GF-D8 (cell line): Measurements from ENCODE around the gene JDP2.
A peak's percentile ranks its signal among the peaks of the same experiment; 100 is the strongest.
"Not testable (repeated sequence)": the region's sequence is repeated elsewhere in the genome, so short reads cannot be mapped to it uniquely, and the experiment has no call there.

Experiments used
- DNase-seq: peaks from one replicate; lab custom pipeline; 2025; lab: John Stamatoyannopoulos, UW

The JDP2 gene

GRCh38 chr14:75456069-75456996 is 28.5 kb downstream of the JDP2 start:
- DNase-seq: no peak

DNA sequence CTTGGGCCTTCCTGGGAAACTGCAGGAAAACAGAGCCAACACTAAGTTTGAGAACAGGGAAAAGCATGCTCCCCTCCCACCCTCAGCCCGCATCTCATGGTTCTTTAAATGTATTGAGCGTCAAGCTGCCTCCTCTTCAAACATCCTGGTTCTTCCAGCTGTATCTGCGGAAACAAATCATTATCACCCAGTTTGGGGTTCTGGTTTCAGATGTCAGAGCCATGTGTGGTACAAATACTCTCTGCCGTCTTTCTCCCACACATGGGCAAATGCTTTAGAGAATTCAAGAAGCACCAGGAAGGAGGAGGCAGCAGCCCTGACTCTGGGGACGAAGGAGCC is 29.1 kb downstream of the JDP2 start:
- DNase-seq: no peak

DNA sequence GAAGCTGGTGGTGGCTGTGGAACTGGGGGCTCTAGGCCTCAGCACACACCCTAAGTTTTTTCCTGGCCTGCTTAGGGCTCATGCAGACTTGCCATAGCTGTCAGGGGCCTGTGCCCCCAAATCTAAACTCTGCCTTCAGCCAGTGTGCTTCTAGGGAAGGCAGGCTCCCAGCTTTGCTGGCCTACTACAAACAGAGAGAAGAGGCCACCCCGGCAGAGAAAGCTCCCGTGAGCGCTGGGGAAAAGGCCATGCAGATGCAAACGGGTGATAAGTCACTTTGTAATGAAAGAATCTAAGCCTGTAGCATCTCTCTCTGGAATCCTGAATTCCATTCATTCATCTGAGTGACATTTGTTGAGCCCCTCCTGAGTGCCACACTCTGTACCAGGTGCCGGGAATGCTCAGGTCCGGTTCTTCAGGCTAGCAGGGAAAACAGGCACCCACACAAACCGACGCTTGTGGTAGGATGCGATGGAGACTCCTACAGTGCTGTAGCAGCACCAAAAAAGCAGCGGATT is 29.9 kb downstream of the JDP2 start:
- no peak for DNase-seq

DNA sequence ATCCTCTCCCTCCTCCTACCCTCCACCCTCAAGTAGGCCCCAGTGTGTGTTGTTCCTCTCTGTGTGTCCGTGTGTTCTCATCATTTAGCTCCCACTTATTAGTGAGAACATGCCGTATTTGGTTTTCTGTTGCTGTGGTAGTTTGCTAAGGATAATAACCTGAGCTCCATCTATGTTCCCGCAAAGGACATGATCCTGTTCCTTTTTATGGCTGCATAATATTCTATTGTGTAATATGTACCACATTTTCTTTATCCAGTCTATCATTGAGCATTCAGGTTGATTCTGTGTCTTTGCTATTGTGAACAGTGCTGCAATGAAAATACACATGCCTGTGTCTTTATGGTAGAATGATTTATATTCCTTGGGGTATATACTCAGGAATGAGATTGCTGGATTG is 30.5 kb downstream of the JDP2 start:
- DNase-seq: no peak

DNA sequence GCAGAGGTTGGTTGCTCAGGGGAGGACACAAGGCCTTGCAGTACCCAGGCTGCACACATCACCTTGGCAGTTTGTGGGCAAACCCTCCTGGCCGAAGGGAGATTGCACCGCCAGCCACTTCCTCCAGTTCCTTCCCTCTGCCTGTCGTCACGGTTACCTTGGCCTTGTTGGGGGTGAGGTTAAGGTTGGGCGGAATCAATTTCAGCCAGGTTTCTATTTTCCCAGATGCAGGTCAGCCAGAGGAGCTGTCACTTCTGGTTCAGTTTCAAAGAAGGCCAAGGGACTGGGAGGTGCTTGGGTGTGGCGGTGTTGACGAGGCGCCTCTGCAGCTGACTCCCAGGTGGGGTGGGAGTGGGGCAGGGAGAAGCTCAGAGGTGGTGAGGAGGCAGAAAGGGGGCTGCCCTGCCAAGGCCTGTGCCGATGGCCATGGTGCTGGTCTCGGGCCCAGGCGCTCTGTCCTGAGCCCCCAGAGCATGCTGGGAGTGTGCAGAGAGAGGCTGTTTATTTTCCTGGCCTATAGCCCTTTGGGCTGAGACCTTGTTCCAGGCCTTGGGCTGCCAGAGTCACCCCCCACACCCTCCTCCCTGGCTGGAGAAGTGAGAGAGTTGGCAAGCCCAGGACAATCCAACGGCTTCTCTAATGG is 31.4 kb downstream of the JDP2 start:
- DNase-seq: peak; percentile 77

GRCh38 chr14:75459791-75460190 is 32.0 kb downstream of the JDP2 start:
- no peak for DNase-seq

DNA sequence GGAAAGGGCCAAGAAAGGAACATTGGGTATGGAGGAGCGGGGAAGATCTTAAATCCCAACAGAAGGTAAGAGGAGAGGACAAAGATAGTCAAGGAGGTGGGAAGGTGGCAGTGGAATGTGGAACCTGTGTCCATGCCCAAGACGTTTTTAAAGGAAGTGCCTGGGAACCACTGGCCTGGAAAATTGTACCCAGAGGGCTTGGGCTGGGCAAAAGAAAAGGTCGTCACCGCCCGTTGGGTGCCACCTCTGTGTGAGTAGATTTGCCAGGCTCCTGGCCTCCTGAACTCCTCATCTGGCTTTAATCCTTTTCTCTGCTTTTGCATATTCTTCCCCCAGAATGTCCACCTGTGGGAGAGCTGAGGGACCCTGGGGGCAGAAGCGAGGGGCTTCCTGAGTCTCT is 32.6 kb downstream of the JDP2 start:
- no peak for DNase-seq

DNA sequence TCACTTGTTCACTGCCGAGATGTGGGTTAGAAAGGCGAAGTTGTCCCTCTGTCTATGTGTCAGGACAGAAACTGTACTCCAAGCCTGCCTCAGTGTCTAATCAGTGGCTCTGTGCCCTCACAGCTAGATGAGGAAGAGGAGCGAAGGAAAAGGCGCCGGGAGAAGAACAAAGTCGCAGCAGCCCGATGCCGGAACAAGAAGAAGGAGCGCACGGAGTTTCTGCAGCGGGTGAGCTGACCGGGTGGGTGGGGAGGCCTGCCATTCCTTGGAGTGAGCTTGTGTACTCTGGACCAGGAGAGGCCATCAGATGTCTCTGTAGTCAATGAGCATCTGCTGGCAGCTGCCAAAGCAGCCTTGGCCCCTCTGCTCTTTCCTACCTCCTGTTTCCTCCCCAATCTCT is 33.5 kb downstream of the JDP2 start:
- DNase-seq: no peak

DNA sequence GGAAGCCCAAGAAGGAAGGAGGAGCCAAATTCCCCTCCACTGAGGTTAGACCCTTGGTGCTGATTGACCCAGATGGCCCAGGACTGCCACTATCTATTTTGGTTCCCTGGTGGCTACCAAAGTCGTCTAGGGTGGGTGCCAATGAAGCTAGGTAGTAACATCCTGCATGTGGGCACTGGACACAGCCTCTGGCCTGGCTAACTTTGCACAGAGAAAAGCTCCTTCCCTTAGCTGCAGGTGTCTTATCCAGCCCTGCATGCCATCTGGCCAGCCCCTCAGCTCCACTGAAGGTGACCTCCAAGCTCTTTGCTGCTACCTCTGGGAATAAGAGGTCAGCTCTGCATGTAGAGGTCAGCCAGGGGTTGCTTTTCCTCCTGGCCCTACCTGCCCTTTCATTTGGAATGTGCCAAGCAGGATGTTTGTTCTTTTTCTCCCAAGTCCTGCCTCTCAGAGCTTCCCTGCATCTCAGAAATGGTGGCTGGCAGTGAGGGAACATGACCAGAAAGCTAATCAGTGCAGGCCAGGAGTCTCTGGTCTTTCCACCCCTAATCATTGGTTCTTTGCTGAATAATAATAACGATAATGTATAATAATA is 34.0 kb downstream of the JDP2 start:
- no peak for DNase-seq

GRCh38 chr14:75464626-75465025 is 36.8 kb downstream of the JDP2 start:
- no peak for DNase-seq

DNA sequence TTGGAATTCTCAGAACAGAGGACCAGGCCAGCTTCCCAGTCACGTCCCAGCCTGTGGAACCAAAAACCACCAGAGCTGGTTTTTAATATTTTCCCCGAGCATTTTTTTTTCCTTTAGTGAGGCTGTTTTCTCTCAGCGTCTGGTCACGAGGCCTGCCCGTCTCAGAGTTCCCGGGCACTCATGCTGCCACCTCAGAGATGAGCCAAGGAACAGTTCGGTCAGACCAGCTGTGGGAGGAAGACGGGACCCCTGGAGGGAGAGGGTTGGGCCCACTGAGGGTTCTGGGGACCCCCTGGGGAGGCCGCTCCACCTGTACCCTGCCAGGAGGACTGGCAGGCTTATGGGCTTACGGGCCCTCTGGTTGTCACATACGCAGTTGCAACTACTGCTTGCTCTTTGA is 39.9 kb downstream of the JDP2 start:
- DNase-seq: no peak

- no peak for DNase-seq
These were observed 41.3 kb downstream of the JDP2 start for GRCh38 chr14:75469164-75469563.

DNA sequence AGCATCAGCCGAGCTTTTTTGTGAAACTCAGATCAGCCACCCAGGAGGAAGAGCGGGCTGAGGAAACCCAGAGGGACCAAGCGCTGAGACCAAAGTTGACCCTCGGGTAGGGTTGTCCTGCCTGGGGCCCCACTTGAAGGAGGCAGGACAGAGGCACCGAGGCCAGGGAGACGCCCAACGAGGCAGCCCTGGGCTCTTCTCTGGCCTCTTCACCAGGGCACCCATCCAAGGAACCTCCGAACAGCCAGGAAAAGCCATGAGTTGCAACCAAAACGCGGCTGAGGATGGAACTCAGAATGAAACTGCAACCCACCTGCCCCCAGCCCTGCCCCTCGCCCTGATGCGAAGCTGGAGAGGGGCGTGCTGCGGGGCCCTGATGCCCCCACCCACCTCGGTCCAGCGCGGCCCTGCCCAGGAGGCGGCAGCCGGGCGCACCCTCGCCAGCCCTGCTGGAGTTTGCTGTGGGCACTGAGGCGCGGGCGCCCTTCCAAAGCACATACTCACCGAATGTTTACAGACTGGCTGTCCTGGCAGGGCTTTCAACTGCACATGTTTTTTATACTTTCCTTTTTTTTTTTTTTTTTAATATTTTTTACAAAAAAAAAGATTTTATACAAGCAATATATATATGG is 41.9 kb downstream of the JDP2 start:
- DNase-seq: no peak

DNA sequence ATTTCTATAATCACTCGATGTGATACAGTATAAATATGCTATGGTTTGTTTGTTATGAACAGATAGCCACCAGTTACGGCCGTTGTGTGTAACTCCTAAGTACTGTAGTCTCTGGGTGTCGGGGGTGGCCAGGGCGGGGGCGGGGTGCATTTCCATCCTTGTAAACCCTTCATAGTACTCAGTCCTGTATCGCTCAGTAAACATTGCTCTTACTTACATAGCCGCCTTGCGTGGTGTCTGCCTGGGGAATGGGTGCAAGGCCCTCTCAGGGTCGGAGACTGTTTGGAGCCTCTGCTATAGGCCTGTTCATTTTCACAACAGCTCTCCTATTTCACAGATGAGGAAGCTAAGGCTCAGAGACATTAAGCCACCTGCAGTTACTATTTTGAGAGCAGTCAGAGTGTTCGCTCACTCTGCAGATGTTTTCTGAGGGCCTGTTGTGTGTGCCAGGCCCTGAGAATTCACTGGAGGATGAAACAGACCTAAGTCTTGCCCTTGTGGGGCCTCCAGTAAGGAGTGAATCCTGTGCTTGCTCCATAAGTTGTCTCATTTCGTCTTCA is 42.5 kb downstream of the JDP2 start:
- no peak for DNase-seq

- DNase-seq: no peak
These were observed 43.2 kb downstream of the JDP2 start for GRCh38 chr14:75471059-75471458.

DNA sequence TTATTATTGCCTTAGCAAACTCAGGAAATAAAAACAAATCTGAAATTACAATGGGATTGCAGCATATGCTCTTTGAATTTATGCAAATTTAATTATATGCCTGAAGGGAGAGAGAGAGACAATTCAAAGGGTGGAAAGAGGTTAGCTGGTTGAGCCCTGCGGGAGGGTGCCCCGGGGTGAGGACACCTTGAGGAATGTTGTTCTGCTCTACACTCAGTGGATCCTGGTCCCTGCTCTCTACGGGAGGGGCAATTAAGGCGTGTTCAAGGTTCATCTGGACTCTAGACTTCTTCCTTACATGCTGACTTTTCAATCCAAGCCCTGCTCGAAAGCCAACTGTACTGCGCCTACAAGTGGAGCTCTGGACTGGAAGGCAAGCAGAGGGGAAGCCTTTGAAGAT is 46.3 kb downstream of the JDP2 start:
- DNase-seq: not testable (repeated sequence)

- DNase-seq: no peak
These were observed 48.6 kb downstream of the JDP2 start for GRCh38 chr14:75476274-75476995.

DNA sequence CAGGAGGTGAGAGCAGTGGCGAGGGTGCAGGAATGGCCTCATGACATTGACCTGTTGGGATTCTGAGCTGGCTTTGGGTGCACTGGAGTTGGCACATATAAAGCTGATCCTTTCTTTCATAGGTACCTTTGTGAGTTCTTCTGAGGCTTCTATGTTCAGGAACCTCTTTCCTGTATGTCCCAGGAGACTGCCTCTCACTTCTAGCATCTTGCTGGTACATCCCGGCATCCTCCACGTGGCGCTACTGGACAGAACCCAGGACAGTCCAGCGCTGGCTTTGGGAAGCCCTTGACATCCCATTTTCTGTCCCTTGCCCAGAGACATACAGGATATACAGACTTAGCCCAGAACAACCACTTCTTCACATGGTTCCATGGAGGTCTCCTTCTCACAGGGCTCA is 50.1 kb downstream of the JDP2 start:
- no peak for DNase-seq

DNA sequence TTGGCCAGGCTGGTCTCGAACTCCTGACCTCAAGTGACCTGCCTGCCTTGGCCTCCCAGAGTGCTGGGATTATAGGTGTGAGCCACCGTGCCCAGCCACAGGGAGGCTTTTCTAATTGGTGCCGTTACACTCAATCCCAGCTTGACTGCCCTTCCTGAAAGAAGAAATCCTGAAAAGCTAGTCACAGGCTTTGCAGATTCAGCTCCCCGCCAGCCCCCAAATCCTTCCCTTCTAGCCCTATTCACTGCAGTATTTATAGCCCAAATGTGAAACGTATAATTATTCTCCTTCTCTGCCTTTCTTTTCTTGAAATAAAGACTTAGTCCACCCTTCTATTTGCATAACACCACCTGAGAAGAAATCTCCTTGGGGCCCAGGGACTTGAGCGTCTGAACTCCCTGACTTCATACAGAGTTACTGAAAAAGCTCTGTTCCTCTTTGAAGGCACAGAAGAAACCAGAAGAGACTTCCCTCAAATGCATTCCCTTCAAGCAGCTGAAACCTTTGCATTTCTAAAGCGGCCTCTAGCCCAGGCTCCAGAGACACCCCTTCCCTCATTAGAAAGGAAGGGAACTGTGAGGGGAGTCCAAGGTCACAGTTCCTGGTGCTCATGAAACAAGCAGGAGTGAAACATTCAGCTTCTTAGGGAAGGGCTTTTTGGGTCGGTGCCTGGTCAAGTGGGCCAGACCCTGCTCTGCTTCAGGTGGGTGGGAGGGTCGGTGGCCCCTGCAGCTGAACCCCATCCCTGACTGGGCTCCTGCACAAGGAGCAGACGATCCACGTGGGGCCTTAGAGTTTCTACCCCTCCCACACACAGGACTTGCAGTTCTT is 52.2 kb downstream of the JDP2 start:
- no peak for DNase-seq

DNA sequence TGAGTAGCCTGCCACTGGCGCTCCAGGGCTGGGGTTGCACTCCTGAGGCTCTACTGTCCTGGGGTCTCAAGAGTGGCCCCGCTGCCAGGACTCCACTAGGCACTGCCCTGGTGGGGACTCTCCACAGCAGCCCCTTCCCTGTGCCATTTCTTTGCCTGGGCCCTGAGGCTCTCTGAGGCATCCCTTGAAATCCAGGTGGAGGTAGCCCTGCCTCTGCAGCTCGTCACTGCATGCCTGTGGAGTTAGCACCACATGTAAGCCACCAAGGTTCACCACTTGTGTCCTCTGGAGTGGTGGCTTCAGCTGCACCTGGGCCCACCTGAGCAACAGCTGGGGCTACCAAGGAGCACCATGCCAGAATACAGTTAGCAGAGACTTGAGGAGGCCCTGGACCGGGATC is 54.5 kb downstream of the JDP2 start:
- no peak for DNase-seq
